GM23338 (cell line): ENCODE results near the gene PRC1. TPM values are rescaled to one million over a fixed set of nuclear protein-coding genes. Genes with fewer than 3 reads are reported as not detected.

Experiments
- ATAC-seq: fragments of 200-7000 bp; cut with Tn5 transposase; 3 replicates; pipeline ENCODE4 v1.9.1; 2020
- DNase-seq: peaks from one replicate; pipeline ENCODE4 v3.0.0-alpha.2; 2015; ENCODE audit warnings: low spot score
- H2AFZ ChIP-seq: fragments of 200-600 bp; sonication (generic); 2 replicates; pipeline ENCODE4 v1.8.0; 2016; ENCODE audit warnings: antibody characterized with exemption, mild to moderate bottlenecking, moderate library complexity
- H3F3A ChIP-seq: fragments of 200-600 bp; sonication (generic); replicated peaks from 2 replicates; pipeline ENCODE4 v1.8.0; 2017; ENCODE audit warnings: antibody characterized with exemption, mixed run types, low read depth
- H3K27ac ChIP-seq: fragments of 200-600 bp; sonication (generic); 2 replicates; pipeline ENCODE4 v1.6.1; 2016; ENCODE audit warnings: low read depth
- H3K27me3 ChIP-seq: fragments of 200-600 bp; sonication (generic); 2 replicates; pipeline ENCODE4 v1.8.0; 2016; ENCODE audit warnings: mild to moderate bottlenecking, mixed run types, moderate library complexity; ENCODE audit not compliant: insufficient read depth
- H3K36me3 ChIP-seq: fragments of 200-600 bp; sonication (generic); 2 replicates; pipeline ENCODE4 v1.8.0; 2016; ENCODE audit warnings: mild to moderate bottlenecking; ENCODE audit not compliant: insufficient read depth
- H3K4me1 ChIP-seq: fragments of 200-600 bp; sonication (generic); 2 replicates; pipeline ENCODE4 v1.8.0; 2016; ENCODE audit warnings: mild to moderate bottlenecking, moderate library complexity; ENCODE audit not compliant: insufficient read depth
- H3K4me2 ChIP-seq: fragments of 200-600 bp; sonication (generic); 2 replicates; pipeline ENCODE4 v1.7.1; 2017; ENCODE audit warnings: mixed run types
- H3K4me3 ChIP-seq: fragments of 200-600 bp; sonication (generic); 2 replicates; pipeline ENCODE4 v1.6.1; 2016; ENCODE audit warnings: mixed run types
- H3K79me2 ChIP-seq: fragments of 200-600 bp; sonication (generic); replicated peaks from 2 replicates; pipeline ENCODE4 v1.8.0; 2017; ENCODE audit warnings: mild to moderate bottlenecking; ENCODE audit not compliant: insufficient read depth
- H3K9me2 ChIP-seq: fragments of 200-600 bp; sonication (generic); 2 replicates; pipeline ENCODE4 v1.8.0; 2017; ENCODE audit not compliant: insufficient read depth
- H4K20me1 ChIP-seq: fragments of 200-600 bp; sonication (generic); replicated peaks from 2 replicates; pipeline ENCODE4 v1.8.0; 2017; ENCODE audit warnings: mild to moderate bottlenecking; ENCODE audit not compliant: insufficient read depth
- H3K27ac Mint-ChIP-seq: 2 replicates; pipeline ENCODE4 v1.8.0; 2020; ENCODE audit warnings: inconsistent platforms, mild to moderate bottlenecking, moderate library complexity, mixed read lengths
- H3K27me3 Mint-ChIP-seq: 3 replicates; pipeline ENCODE4 v1.8.0; 2022; ENCODE audit warnings: low read depth, mild to moderate bottlenecking, moderate library complexity, mixed read lengths, inconsistent platforms; ENCODE audit not compliant: insufficient read depth, poor library complexity
- H3K36me3 Mint-ChIP-seq: 3 replicates; pipeline ENCODE4 v1.8.0; 2021; ENCODE audit warnings: low read depth, mild to moderate bottlenecking, inconsistent platforms, moderate library complexity, mixed read lengths
- H3K4me1 Mint-ChIP-seq: 3 replicates; pipeline ENCODE4 v1.8.0; 2020; ENCODE audit warnings: mild to moderate bottlenecking, inconsistent platforms, mixed read lengths
- H3K4me3 Mint-ChIP-seq: 3 replicates; pipeline ENCODE4 v1.8.0; 2021; ENCODE audit warnings: moderate library complexity, mild to moderate bottlenecking, inconsistent platforms, mixed read lengths
- H3K9me3 Mint-ChIP-seq: 3 replicates; pipeline ENCODE4 v1.8.0; 2020; ENCODE audit warnings: moderate library complexity, mild to moderate bottlenecking, inconsistent platforms, mixed read lengths
- CREB1 ChIP-seq: fragments of 250-450 bp; sonication (Bioruptor Pico); IDR thresholded peaks from 2 replicates; pipeline ENCODE4 v1.5.0; 2020; ENCODE audit warnings: low read depth, mild to moderate bottlenecking, moderate library complexity
- EZH2 ChIP-seq: fragments of 200-600 bp; sonication (generic); IDR thresholded peaks from one replicate; pipeline ENCODE4 v1.8.0; 2017; ENCODE audit warnings: antibody characterized with exemption, mild to moderate bottlenecking, low read depth; ENCODE audit not compliant: unreplicated experiment
- EZH2phosphoT487 ChIP-seq: fragments of 200-600 bp; sonication (generic); IDR thresholded peaks from one replicate; pipeline ENCODE4 v1.8.1; 2018; ENCODE audit warnings: antibody characterized with exemption; ENCODE audit not compliant: unreplicated experiment
- JUNB ChIP-seq: IDR thresholded peaks from one replicate; pipeline ENCODE4 v1.6.1; 2016; ENCODE audit warnings: antibody characterized with exemption; ENCODE audit not compliant: unreplicated experiment
- NANOG ChIP-seq: IDR thresholded peaks from 2 replicates; pipeline ENCODE4 v1.6.1; 2016; ENCODE audit warnings: antibody characterized with exemption, borderline replicate concordance
- POLR2AphosphoS5 ChIP-seq: IDR thresholded peaks from 2 replicates; pipeline ENCODE4 v1.6.1; 2016; ENCODE audit warnings: antibody characterized with exemption, low read depth
- STAT1 ChIP-seq: IDR thresholded peaks from one replicate; pipeline ENCODE4 v1.6.1; 2016; ENCODE audit warnings: antibody characterized with exemption; ENCODE audit not compliant: unreplicated experiment
- ZNF114 ChIP-seq: fragments of 250-450 bp; sonication (Bioruptor Pico); IDR thresholded peaks from 2 replicates; pipeline ENCODE4 v1.5.0; 2020; ENCODE audit warnings: mild to moderate bottlenecking, moderate library complexity
- ZNF331 ChIP-seq: fragments of 250-450 bp; sonication (Bioruptor Pico); IDR thresholded peaks from 2 replicates; pipeline ENCODE4 v1.5.0; 2020; ENCODE audit warnings: low read depth, mild to moderate bottlenecking, moderate library complexity
- polyA plus RNA-seq: library from polyadenylated mRNA; unstranded; fragments of >200 nt; fragmentation: Nextera tagmentation; extraction: Ambion mirVana; gene quantifications from 2 replicates; pipeline ENCODE4 v1.2.1, GENCODE V29; 2016
- total RNA-seq: library from RNA; depleted of rRNA; stranded (reverse); fragments of >200 nt; shearing (Covaris generic); gene quantifications from 2 replicates; pipeline ENCODE4 v1.2.3, GENCODE V29; 2014
- TF ChIP-seq, protein P1 (sequence below): IDR thresholded peaks from one replicate; pipeline ENCODE4 v1.6.1; 2018; ENCODE audit warnings: antibody characterized with exemption; ENCODE audit not compliant: unreplicated experiment
- TF ChIP-seq, protein P2 (sequence below): IDR thresholded peaks from 2 replicates; pipeline ENCODE4 v1.6.1; 2016; ENCODE audit warnings: antibody characterized with exemption
- TF ChIP-seq, protein P3 (sequence below): fragments of 250-450 bp; sonication (Bioruptor Pico); IDR thresholded peaks from 2 replicates; pipeline ENCODE4 v1.5.0; 2020; ENCODE audit warnings: mild to moderate bottlenecking, moderate library complexity
- TF ChIP-seq, protein P4 (sequence below), 2 experiments: fragments of 200-600 bp in 1 of 2; sonication (generic) in 1 of 2; conservative IDR thresholded peaks; 2 replicates each; pipeline versions ENCODE4 v1.5.1 to v1.6.1; 2016 to 2017; ENCODE audit warnings: antibody characterized with exemption in 2 of 2, low read depth in 2 of 2, mild to moderate bottlenecking in 2 of 2, moderate library complexity in 1 of 2

PRC1 gene
- total and polyA plus RNA-seq, 2 experiments from 2014 or later = 102 to 150 TPM

DNA sequence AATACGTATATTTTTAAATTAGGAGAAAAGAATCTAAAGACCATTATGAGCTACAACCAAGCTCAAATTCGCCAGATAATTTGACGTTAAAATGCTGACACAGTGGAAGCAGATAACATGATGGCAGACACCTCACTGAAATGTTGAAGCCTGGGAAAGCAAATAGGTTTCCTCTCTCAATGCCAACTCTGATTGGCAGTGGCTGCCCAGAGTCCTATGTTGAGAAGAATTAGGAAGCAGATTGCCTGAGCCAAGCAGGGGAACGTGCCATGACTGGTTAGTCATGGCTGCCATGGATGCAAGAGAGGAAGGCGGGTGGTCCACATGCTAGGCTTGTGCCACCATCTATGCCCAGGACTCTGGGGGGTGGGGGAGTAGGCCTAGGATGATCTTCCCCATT is 56.1 kb downstream of the PRC1 start:
- H3K27ac ChIP-seq = no peak overlapping the region
- Mint-ChIP-seq H3K4me3 (no peak overlapping the region), H3K4me1 (peaks cover 15% of the 10 kb centered on the region), H3K27ac (no peak overlapping the region), H3K27me3 (peaks cover 10% of the 10 kb centered on the region), H3K9me3 (no peaks in the 10 kb centered on the region), H3K36me3 (peaks cover 48% of the 10 kb centered on the region)
- H3K4me2 ChIP-seq = no peak overlapping the region
- no peaks in the 10 kb centered on the region; the same call in 1 of the 2 replicates for H3K79me2 ChIP-seq
- H2AFZ ChIP-seq = no peak overlapping the region
- TF ChIP-seq ZNF331 (CRISPR knock-in tag) (no peak), STAT1 (no peak), EZH2phosphoT487 (no peak), JUNB (no peak), NANOG (no peak), POLR2AphosphoS5 (no peak), CREB1 (no peak), EZH2 (no peak), ZNF114 (CRISPR knock-in tag) (no peak)
- TF ChIP-seq, protein P1, sequence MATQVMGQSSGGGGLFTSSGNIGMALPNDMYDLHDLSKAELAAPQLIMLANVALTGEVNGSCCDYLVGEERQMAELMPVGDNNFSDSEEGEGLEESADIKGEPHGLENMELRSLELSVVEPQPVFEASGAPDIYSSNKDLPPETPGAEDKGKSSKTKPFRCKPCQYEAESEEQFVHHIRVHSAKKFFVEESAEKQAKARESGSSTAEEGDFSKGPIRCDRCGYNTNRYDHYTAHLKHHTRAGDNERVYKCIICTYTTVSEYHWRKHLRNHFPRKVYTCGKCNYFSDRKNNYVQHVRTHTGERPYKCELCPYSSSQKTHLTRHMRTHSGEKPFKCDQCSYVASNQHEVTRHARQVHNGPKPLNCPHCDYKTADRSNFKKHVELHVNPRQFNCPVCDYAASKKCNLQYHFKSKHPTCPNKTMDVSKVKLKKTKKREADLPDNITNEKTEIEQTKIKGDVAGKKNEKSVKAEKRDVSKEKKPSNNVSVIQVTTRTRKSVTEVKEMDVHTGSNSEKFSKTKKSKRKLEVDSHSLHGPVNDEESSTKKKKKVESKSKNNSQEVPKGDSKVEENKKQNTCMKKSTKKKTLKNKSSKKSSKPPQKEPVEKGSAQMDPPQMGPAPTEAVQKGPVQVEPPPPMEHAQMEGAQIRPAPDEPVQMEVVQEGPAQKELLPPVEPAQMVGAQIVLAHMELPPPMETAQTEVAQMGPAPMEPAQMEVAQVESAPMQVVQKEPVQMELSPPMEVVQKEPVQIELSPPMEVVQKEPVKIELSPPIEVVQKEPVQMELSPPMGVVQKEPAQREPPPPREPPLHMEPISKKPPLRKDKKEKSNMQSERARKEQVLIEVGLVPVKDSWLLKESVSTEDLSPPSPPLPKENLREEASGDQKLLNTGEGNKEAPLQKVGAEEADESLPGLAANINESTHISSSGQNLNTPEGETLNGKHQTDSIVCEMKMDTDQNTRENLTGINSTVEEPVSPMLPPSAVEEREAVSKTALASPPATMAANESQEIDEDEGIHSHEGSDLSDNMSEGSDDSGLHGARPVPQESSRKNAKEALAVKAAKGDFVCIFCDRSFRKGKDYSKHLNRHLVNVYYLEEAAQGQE = no peak
- TF ChIP-seq, protein P2, sequence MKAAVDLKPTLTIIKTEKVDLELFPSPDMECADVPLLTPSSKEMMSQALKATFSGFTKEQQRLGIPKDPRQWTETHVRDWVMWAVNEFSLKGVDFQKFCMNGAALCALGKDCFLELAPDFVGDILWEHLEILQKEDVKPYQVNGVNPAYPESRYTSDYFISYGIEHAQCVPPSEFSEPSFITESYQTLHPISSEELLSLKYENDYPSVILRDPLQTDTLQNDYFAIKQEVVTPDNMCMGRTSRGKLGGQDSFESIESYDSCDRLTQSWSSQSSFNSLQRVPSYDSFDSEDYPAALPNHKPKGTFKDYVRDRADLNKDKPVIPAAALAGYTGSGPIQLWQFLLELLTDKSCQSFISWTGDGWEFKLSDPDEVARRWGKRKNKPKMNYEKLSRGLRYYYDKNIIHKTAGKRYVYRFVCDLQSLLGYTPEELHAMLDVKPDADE = no peak
- TF ChIP-seq, protein P3, sequence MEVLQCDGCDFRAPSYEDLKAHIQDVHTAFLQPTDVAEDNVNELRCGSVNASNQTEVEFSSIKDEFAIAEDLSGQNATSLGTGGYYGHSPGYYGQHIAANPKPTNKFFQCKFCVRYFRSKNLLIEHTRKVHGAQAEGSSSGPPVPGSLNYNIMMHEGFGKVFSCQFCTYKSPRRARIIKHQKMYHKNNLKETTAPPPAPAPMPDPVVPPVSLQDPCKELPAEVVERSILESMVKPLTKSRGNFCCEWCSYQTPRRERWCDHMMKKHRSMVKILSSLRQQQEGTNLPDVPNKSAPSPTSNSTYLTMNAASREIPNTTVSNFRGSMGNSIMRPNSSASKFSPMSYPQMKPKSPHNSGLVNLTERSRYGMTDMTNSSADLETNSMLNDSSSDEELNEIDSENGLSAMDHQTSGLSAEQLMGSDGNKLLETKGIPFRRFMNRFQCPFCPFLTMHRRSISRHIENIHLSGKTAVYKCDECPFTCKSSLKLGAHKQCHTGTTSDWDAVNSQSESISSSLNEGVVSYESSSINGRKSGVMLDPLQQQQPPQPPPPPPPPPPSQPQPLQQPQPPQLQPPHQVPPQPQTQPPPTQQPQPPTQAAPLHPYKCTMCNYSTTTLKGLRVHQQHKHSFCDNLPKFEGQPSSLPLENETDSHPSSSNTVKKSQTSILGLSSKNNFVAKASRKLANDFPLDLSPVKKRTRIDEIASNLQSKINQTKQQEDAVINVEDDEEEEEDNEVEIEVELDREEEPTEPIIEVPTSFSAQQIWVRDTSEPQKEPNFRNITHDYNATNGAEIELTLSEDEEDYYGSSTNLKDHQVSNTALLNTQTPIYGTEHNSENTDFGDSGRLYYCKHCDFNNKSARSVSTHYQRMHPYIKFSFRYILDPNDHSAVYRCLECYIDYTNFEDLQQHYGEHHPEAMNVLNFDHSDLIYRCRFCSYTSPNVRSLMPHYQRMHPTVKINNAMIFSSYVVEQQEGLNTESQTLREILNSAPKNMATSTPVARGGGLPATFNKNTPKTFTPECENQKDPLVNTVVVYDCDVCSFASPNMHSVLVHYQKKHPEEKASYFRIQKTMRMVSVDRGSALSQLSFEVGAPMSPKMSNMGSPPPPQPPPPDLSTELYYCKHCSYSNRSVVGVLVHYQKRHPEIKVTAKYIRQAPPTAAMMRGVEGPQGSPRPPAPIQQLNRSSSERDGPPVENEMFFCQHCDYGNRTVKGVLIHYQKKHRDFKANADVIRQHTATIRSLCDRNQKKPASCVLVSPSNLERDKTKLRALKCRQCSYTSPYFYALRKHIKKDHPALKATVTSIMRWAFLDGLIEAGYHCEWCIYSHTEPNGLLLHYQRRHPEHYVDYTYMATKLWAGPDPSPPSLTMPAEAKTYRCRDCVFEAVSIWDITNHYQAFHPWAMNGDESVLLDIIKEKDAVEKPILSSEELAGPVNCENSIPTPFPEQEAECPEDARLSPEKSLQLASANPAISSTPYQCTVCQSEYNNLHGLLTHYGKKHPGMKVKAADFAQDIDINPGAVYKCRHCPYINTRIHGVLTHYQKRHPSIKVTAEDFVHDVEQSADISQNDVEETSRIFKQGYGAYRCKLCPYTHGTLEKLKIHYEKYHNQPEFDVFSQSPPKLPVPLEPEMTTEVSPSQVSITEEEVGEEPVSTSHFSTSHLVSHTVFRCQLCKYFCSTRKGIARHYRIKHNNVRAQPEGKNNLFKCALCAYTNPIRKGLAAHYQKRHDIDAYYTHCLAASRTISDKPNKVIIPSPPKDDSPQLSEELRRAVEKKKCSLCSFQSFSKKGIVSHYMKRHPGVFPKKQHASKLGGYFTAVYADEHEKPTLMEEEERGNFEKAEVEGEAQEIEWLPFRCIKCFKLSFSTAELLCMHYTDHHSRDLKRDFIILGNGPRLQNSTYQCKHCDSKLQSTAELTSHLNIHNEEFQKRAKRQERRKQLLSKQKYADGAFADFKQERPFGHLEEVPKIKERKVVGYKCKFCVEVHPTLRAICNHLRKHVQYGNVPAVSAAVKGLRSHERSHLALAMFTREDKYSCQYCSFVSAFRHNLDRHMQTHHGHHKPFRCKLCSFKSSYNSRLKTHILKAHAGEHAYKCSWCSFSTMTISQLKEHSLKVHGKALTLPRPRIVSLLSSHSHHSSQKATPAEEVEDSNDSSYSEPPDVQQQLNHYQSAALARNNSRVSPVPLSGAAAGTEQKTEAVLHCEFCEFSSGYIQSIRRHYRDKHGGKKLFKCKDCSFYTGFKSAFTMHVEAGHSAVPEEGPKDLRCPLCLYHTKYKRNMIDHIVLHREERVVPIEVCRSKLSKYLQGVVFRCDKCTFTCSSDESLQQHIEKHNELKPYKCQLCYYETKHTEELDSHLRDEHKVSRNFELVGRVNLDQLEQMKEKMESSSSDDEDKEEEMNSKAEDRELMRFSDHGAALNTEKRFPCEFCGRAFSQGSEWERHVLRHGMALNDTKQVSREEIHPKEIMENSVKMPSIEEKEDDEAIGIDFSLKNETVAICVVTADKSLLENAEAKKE (CRISPR knock-in tag) = no peak
- TF ChIP-seq, protein P4, sequence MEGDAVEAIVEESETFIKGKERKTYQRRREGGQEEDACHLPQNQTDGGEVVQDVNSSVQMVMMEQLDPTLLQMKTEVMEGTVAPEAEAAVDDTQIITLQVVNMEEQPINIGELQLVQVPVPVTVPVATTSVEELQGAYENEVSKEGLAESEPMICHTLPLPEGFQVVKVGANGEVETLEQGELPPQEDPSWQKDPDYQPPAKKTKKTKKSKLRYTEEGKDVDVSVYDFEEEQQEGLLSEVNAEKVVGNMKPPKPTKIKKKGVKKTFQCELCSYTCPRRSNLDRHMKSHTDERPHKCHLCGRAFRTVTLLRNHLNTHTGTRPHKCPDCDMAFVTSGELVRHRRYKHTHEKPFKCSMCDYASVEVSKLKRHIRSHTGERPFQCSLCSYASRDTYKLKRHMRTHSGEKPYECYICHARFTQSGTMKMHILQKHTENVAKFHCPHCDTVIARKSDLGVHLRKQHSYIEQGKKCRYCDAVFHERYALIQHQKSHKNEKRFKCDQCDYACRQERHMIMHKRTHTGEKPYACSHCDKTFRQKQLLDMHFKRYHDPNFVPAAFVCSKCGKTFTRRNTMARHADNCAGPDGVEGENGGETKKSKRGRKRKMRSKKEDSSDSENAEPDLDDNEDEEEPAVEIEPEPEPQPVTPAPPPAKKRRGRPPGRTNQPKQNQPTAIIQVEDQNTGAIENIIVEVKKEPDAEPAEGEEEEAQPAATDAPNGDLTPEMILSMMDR (conservative IDR thresholded peaks at IDR 0.05; ENCODE audit: low read depth in 2 of 2) = no peak
- H3K4me1 ChIP-seq = peaks cover 15% of the 10 kb centered on the region; the same call in 1 of the 2 replicates
- no peak for ATAC-seq
- peaks cover 5% of the 10 kb centered on the region; the same call in 1 of the 2 replicates for H3K27me3 ChIP-seq
- no peak for DNase-seq
- peaks cover 6% of the 10 kb centered on the region; the same call in 1 of the 2 replicates for H3F3A ChIP-seq
- no peaks in the 10 kb centered on the region; the same call in 1 of the 2 replicates for H4K20me1 ChIP-seq
- H3K9me2 ChIP-seq = no peaks in the 10 kb centered on the region
- peaks cover 14% of the 10 kb centered on the region for H3K36me3 ChIP-seq
- no peak overlapping the region for H3K4me3 ChIP-seq
